Liver (tissue), 3 donors: ENCODE measurements around the gene HNRNPUL1.

Source experiments
- EGR1 ChIP-seq, 2 donors: IDR thresholded peaks; 2 replicates each; pipeline ENCODE4 v1.6.1; 2016 to 2018; ENCODE audit warnings: antibody characterized with exemption in 2 of 2, low read depth in 2 of 2
- FOXA1 ChIP-seq: IDR thresholded peaks from 2 replicates; pipeline ENCODE4 v1.6.1; 2016; ENCODE audit warnings: antibody characterized with exemption
- GABPA ChIP-seq, 2 donors: IDR thresholded peaks in 1 of 2; conservative IDR thresholded peaks in 1 of 2; 2 replicates each; pipeline ENCODE4 v1.6.1; 2016; ENCODE audit warnings: antibody characterized with exemption in 2 of 2, mild to moderate bottlenecking in 1 of 2, moderate library complexity in 1 of 2
- JUND ChIP-seq, 2 donors: IDR thresholded peaks; 2 replicates each; pipeline ENCODE4 v1.6.1; 2016; ENCODE audit warnings: antibody characterized with exemption in 2 of 2
- NR2F2 ChIP-seq: IDR thresholded peaks from 2 replicates; pipeline ENCODE4 v1.6.1; 2016; ENCODE audit warnings: antibody characterized with exemption
- RAD21 ChIP-seq, 2 donors: IDR thresholded peaks; 2 replicates each; pipeline ENCODE4 v1.6.1; 2016; ENCODE audit warnings: antibody characterized with exemption in 2 of 2, mild to moderate bottlenecking in 2 of 2
- SP1 ChIP-seq: IDR thresholded peaks from 2 replicates; pipeline ENCODE4 v1.6.1; 2018; ENCODE audit warnings: antibody characterized with exemption, mild to moderate bottlenecking
- TAF1 ChIP-seq: conservative IDR thresholded peaks from 2 replicates; pipeline ENCODE4 v1.6.1; 2016; ENCODE audit warnings: antibody characterized with exemption, mild to moderate bottlenecking
- YY1 ChIP-seq: IDR thresholded peaks from 2 replicates; pipeline ENCODE4 v1.6.1; 2016; ENCODE audit warnings: antibody characterized with exemption, mild to moderate bottlenecking
- TF ChIP-seq, protein P1 (sequence below): fragments of 150-350 bp; IDR thresholded peaks from 2 replicates; pipeline ENCODE4 v1.5.1; 2017; ENCODE audit warnings: improper control_type of control experiment, low read depth, low read length; ENCODE audit not compliant: missing input control
- TF ChIP-seq, protein P2 (sequence below): IDR thresholded peaks from 2 replicates; pipeline ENCODE4 v1.6.1; 2016; ENCODE audit warnings: antibody characterized with exemption
- TF ChIP-seq, protein P3 (sequence below): IDR thresholded peaks from 2 replicates; pipeline ENCODE4 v1.6.1; 2016; ENCODE audit warnings: antibody characterized with exemption, mild to moderate bottlenecking
- donor health status: healthy.
- donor health status: healthy.

DNA sequence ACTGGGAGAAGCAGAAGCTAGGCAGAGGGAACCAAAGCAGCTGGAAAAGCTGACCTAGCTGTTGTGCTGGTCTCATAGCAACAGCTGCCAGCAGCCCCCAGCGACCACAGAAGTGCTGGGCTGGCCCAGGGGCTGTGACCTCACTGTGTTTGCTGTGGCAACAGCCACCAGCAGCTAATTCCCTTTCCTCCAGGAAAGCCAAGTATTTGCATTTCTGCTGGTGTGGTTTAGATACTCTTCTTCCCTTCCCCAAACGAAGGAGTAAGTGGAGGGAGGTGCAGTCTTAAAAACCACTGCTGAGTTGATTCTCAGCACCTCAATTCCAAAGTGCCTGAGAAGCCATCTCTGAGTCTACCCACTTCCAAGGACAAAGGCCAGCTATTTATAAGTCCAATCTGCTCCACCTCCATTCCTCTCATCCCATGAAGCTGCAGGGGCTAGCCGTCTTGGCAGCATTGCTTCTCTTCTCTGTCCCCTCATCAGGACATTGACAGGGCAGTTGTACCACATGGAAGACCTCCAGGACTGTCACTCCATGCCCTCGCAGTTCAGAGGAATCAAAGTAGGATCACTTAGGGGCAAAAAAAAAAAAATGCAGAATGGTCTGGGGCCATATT lies 34.3 kb downstream of the HNRNPUL1 start:
- TF ChIP-seq, protein P1, sequence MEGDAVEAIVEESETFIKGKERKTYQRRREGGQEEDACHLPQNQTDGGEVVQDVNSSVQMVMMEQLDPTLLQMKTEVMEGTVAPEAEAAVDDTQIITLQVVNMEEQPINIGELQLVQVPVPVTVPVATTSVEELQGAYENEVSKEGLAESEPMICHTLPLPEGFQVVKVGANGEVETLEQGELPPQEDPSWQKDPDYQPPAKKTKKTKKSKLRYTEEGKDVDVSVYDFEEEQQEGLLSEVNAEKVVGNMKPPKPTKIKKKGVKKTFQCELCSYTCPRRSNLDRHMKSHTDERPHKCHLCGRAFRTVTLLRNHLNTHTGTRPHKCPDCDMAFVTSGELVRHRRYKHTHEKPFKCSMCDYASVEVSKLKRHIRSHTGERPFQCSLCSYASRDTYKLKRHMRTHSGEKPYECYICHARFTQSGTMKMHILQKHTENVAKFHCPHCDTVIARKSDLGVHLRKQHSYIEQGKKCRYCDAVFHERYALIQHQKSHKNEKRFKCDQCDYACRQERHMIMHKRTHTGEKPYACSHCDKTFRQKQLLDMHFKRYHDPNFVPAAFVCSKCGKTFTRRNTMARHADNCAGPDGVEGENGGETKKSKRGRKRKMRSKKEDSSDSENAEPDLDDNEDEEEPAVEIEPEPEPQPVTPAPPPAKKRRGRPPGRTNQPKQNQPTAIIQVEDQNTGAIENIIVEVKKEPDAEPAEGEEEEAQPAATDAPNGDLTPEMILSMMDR, result no peak
- TF ChIP-seq SP1, result no peak
- TF ChIP-seq, protein P2, sequence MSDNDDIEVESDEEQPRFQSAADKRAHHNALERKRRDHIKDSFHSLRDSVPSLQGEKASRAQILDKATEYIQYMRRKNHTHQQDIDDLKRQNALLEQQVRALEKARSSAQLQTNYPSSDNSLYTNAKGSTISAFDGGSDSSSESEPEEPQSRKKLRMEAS, result no peak
- TF ChIP-seq TAF1, result no peak
- TF ChIP-seq, protein P3, sequence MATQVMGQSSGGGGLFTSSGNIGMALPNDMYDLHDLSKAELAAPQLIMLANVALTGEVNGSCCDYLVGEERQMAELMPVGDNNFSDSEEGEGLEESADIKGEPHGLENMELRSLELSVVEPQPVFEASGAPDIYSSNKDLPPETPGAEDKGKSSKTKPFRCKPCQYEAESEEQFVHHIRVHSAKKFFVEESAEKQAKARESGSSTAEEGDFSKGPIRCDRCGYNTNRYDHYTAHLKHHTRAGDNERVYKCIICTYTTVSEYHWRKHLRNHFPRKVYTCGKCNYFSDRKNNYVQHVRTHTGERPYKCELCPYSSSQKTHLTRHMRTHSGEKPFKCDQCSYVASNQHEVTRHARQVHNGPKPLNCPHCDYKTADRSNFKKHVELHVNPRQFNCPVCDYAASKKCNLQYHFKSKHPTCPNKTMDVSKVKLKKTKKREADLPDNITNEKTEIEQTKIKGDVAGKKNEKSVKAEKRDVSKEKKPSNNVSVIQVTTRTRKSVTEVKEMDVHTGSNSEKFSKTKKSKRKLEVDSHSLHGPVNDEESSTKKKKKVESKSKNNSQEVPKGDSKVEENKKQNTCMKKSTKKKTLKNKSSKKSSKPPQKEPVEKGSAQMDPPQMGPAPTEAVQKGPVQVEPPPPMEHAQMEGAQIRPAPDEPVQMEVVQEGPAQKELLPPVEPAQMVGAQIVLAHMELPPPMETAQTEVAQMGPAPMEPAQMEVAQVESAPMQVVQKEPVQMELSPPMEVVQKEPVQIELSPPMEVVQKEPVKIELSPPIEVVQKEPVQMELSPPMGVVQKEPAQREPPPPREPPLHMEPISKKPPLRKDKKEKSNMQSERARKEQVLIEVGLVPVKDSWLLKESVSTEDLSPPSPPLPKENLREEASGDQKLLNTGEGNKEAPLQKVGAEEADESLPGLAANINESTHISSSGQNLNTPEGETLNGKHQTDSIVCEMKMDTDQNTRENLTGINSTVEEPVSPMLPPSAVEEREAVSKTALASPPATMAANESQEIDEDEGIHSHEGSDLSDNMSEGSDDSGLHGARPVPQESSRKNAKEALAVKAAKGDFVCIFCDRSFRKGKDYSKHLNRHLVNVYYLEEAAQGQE, result no peak
- peak; percentile 26 for TF ChIP-seq NR2F2
- no peak for TF ChIP-seq RAD21 (IDR thresholded peaks at IDR 0.05)
- TF ChIP-seq GABPA (IDR thresholded peaks at IDR 0.05 in 1 of 2, conservative IDR thresholded peaks at IDR 0.05 in 1 of 2), result no peak
- TF ChIP-seq FOXA1, result no peak
- no peak for TF ChIP-seq YY1
- no peak for TF ChIP-seq EGR1 (IDR thresholded peaks at IDR 0.05; ENCODE audit: low read depth in 2 of 2)
- no peak for TF ChIP-seq JUND (IDR thresholded peaks at IDR 0.05)
